ENCODE results near the gene SLC22A17.
A peak's percentile ranks its signal among the peaks of the same experiment; 100 is the strongest.
"Not testable (repeated sequence)": the region's sequence is repeated elsewhere in the genome, so short reads cannot be mapped to it uniquely, and the experiment has no call there.

SLC22A17 gene

GRCh38 chr14:23335623-23336022 is 17.1 kb downstream of the SLC22A17 start:
- no peak for TF ChIP-seq CTCF (conservative IDR thresholded peaks at IDR 0.05; ENCODE audit: low read depth)
- ChIA-PET POLR2A (ENCODE audit: low non-redundant PET) (no interaction called here), CTCF (no interaction called here)
- no peak overlapping the region for H3K27ac ChIP-seq
- no peak for DNase-seq (ENCODE audit: low spot score)

- TF ChIP-seq CTCF (conservative IDR thresholded peaks at IDR 0.05; ENCODE audit: low read depth): peak; percentile 89
- H3K27ac ChIP-seq: no peak overlapping the region
- ChIA-PET POLR2A (ENCODE audit: low non-redundant PET) (no interaction called here), CTCF (interaction anchor here (2.7 kb wide), 1 partner anchor 52 kb away, joined by 34 read pairs; no protein-coding TSS in a partner anchor)
- DNase-seq (ENCODE audit: low spot score): peak; percentile 76
These were observed 24.5 kb downstream of the SLC22A17 start for GRCh38 chr14:23327947-23328744.

GRCh38 chr14:23326491-23327332 is 26.0 kb downstream of the SLC22A17 start:
- no peak for DNase-seq (ENCODE audit: low spot score)
- no peak for TF ChIP-seq CTCF (conservative IDR thresholded peaks at IDR 0.05; ENCODE audit: low read depth)
- ChIA-PET CTCF (interaction anchor here (0.5 to 2.7 kb wide), 8 partner anchors 49 to 602 kb away, joined by 3 to 34 read pairs (median 3); no protein-coding TSS in a partner anchor), POLR2A (ENCODE audit: low non-redundant PET) (interaction anchor here (0.6 to 1.0 kb wide), 3 partner anchors 20 to 58 kb away, joined by 4 to 6 read pairs (median 4); partner anchors contain the start of gene BCL2L2)
- peak overlapping the region; percentile 32; the same call in 1 of the 2 replicates for H3K27ac ChIP-seq

GRCh38 chr14:23325746-23326145 is 26.9 kb downstream of the SLC22A17 start:
- not testable (repeated sequence) for H3K27ac ChIP-seq; DNase-seq (ENCODE audit: low spot score)
- CTCF ChIA-PET: interaction anchor here (0.7 to 2.7 kb wide), 4 partner anchors 54 to 603 kb away, joined by 3 to 34 read pairs (median 4); no protein-coding TSS in a partner anchor
- POLR2A ChIA-PET (ENCODE audit: low non-redundant PET): interaction anchor here (0.7 kb wide), 1 partner anchor 59 kb away, joined by 6 read pairs; no protein-coding TSS in a partner anchor

GRCh38 chr14:23324993-23325392 is 27.7 kb downstream of the SLC22A17 start:
- ChIA-PET POLR2A (ENCODE audit: low non-redundant PET) (no interaction called here), CTCF (no interaction called here)
- no peak for TF ChIP-seq CTCF (conservative IDR thresholded peaks at IDR 0.05; ENCODE audit: low read depth)
- no peak overlapping the region for H3K27ac ChIP-seq
- no peak for DNase-seq (ENCODE audit: low spot score)

DNA sequence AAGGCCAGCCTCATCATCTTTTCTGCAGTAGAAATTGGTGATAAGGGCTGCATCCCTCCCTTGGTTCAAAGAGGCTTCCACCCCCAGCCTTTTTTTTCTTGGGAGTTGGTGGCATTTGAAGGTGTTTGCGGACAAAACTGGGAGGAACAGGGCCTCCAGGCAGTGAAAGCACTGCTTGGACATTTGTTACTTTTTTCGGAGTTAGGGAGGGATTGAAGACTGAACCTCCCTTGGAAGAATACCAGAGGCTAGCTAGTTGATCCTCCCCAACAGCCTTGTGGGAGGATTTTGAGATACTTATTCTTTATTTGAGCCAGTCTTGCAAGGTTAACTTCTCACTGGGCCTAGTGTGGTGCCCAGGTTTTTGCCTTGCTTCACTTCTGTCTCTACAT is 28.2 kb downstream of the SLC22A17 start:
- peak overlapping the region; percentile 26; the same call in 1 of the 2 replicates for H3K27ac ChIP-seq
- CTCF ChIA-PET: no interaction called here
- no peak for TF ChIP-seq CTCF (conservative IDR thresholded peaks at IDR 0.05; ENCODE audit: low read depth)
- POLR2A ChIA-PET (ENCODE audit: low non-redundant PET): no interaction called here
- no peak for DNase-seq (ENCODE audit: low spot score)

Measured in RWPE1 (cell line).